GM13976 (cell line): ENCODE data around the gene PARP12.

Experiments used
- DNase-seq: peaks from one replicate; pipeline ENCODE4 v3.0.0; 2012; ENCODE audit warnings: low spot score
- in situ Hi-C: fragments of 300-500 bp; cut with MboI; formaldehyde crosslinking; loops from one replicate; pipeline ENCODE4 v1.12.0; 2022; ENCODE audit warnings: low sequenced_read_pairs, mixed read lengths, inconsistent platforms; ENCODE audit not compliant: unreplicated experiment
- TF ChIP-seq, protein P1 (sequence below): IDR thresholded peaks from 2 replicates; pipeline ENCODE4 v1.5.1; 2012; ENCODE audit warnings: borderline replicate concordance, mild to moderate bottlenecking; ENCODE audit not compliant: insufficient read depth; ENCODE audit errors: extremely low read depth, missing control alignments, control extremely low read depth

PARP12 gene

DNA sequence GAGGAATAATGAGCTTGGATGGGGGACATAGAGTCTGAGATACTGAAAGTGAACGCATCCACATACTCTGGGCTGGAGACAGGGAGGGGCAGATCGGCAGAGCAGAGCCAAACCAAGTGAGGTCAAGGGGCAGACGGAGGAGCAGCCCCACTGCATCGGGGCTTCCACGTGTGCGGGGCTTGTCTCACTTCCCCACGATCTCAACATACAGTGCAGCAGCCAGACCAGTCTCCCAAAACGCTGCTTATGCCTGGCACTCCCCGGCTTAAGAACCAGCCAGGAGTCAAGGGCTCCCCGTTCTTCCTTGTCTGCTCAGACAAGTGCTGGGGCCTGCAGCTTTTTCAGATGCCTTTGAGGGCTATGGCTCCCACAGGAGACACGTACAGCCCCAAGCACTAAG, 43.6 kb downstream of the PARP12 start:
- in situ Hi-C loops = loop anchor here (25.0 kb wide), 1 partner anchor 532 kb away; the partner anchor contains the start of gene KLRG2
- TF ChIP-seq, protein P1, sequence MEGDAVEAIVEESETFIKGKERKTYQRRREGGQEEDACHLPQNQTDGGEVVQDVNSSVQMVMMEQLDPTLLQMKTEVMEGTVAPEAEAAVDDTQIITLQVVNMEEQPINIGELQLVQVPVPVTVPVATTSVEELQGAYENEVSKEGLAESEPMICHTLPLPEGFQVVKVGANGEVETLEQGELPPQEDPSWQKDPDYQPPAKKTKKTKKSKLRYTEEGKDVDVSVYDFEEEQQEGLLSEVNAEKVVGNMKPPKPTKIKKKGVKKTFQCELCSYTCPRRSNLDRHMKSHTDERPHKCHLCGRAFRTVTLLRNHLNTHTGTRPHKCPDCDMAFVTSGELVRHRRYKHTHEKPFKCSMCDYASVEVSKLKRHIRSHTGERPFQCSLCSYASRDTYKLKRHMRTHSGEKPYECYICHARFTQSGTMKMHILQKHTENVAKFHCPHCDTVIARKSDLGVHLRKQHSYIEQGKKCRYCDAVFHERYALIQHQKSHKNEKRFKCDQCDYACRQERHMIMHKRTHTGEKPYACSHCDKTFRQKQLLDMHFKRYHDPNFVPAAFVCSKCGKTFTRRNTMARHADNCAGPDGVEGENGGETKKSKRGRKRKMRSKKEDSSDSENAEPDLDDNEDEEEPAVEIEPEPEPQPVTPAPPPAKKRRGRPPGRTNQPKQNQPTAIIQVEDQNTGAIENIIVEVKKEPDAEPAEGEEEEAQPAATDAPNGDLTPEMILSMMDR = no peak
- DNase-seq = no peak

DNA sequence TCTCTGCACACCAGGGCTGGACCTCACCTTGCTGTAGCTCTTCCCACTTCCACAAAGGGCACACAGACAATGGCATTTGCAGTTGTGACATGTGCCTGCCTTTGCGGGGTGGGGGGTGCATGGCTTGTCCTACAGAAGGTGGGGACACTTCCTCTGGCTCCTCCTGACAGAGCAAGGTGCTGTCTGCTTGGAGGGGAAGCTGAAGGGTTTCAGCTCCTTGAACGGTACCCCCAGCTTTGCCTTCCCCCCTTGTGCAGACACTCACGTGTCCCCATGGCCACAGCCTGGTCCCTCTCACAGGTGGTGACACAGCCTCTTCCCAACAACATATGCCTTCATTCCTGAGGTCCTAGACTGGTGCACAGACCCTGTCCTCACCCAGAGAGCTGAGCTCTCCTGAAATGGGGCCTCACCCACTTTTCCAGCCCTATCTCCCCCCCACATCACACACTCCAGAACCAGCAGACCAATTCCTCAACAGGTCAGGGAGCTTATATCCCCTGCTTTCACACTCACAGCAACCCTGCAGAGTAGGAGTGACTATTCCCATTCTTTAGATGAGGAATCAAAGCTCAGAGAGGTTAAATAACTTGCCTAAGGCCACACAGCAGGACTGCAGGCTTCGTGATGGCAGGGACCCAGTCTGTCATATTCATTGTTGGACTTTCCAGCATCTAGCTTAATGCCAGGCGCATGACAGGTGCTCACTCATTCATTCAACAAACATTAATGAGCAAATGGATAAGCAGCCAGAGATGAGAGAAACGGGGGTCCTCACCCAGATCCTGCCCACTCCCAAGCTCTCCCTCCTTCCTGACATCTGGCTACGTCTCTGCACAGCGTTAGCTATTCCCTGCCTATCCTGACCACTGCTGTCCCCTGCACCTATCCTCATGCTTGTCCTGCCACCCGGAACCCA, 44.4 kb downstream of the PARP12 start:
- DNase-seq = no peak
- in situ Hi-C loops = loop anchor here (25.0 kb wide), 1 partner anchor 531 kb away; the partner anchor contains the start of gene KLRG2
- TF ChIP-seq, protein P1 = no peak

DNA sequence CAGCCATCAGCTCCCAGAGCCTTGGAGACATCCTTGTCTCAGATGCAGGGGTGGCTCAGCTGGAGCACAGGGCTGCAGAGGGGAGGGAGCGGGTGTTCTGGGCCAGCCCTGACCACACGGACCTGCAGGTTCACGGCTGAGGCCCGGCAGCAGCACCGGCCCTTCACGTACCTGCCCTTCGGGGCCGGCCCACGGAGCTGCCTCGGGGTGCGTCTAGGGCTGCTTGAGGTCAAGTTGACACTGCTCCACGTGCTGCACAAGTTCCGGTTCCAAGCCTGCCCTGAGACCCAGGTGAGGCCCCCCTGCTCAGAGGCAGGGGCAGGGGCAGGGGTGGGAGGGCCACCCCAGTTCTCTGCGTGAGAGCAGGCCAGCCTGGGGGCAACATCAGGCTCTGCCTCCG, 45.2 kb downstream of the PARP12 start:
- no peak for DNase-seq
- in situ Hi-C loops = loop anchor here (25.0 kb wide), 1 partner anchor 530 kb away; the partner anchor contains the start of gene KLRG2
- TF ChIP-seq, protein P1 = no peak

DNA sequence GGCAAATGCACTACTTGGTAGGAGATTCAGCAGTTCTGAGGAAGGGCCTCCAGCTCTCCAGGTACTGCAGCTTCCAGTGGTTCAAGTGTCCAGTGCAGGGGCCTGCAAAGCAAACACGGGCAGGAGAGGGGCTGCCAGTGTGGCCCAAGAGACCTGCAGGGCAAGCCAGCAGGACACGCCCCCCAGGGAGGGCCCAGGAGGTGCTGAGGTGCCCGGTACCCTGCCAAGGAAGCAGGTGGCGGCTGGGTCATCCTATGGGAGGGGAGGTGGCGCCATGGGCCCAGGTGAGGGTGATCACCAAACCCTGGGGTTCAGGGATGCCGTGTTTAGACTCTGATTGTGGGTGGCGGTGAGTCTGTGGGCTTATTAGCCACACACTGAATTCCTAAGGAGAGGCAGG, 45.7 kb downstream of the PARP12 start:
- DNase-seq = no peak
- in situ Hi-C loops = loop anchor here (25.0 kb wide), 1 partner anchor 530 kb away; the partner anchor contains the start of gene KLRG2
- TF ChIP-seq, protein P1 = no peak

GRCh38 chr7:140016540-140016939, 46.2 kb downstream of the PARP12 start:
- TF ChIP-seq, protein P1 = no peak
- no peak for DNase-seq
- in situ Hi-C loops = loop anchor here (25.0 kb wide), 1 partner anchor 529 kb away; the partner anchor contains the start of gene KLRG2

DNA sequence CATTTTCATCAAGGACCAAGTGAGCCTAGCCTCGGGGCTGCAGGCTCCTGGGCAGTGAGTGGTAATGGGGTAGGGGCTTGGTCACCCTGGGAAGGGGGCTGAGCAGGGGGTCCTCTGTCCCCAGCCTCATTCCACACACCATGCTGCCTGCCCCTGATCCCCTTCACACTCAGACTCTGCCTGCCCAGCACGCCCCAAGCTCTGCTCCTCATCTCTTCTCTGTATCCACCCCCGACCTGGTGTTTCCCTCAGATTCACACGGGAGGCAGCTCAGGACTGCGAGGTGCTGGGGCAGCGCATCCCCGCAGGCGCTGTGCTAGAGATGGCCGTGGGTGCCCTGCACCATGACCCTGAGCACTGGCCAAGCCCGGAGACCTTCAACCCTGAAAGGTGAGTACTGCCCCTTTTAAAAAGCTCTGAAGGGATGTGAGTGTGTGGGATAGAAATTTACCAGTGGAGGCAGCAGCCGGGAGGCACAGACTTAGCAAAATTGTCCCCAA, 47.2 kb downstream of the PARP12 start:
- TF ChIP-seq, protein P1 = no peak
- in situ Hi-C loops = loop anchor here (25.0 kb wide), 1 partner anchor 528 kb away; the partner anchor contains the start of gene KLRG2
- DNase-seq = no peak
